ENCODE measurements around the gene PANK1. TPM values are rescaled to one million over a fixed set of nuclear protein-coding genes. Genes with fewer than 3 reads are reported as not detected.

PANK1 gene
- total and polyA plus RNA-seq, 2 of the 8 experiments (the other 6 are each of a cell fraction or from before 2014, with no cell fraction given) = 18.5 to 40.4 TPM

DNA sequence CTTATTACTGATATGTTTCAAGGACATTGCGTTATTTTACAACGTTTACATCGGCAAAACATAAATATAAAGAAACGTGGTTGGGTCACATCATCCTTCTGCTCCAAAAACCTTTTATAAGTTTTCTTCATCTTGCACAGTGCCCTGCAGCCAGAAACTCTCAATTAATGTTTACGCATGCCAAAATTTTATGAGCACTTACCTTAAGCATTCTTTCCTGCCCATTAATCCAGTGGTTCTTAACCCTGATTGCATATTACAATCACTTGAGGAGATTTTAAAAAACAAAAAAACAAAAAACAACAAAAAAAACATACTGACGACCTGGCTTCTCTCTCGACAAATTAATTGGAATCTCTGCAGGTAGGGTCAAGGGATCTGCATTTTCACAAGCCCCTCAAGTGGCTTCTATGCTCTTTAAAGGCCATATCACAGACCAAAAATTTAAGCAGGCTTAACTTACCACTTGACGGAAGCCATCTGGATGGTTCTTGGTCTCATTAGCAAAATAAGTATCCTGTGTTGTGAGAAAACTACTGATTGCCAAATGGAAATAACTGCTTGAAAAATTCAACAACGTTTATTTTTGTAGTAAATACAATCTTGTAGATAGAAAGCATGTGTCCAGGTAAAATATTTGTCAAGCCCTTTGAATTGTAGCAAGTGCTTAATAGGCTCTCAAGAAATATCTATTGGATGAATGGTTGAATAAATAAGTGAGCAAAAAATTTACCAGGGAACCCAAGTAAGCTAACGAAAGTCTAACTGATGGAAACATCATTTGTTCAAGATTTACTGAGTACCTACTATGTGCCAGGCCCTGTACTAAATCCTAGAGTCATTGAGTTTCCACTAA, 78.7 kb downstream of the PANK1 start:
- peaks cover 0 to 14% (median 5%) of the 10 kb centered on the region in 4 experiments; a peak in 3 of 7 replicates for H3K4me1 ChIP-seq (replicated peaks in 1 of 4; ENCODE audit: control insufficient read depth in 3 of 4, insufficient read depth in 4 of 4, low read length in 3 of 4)
- no peak overlapping the region for H4K8ac ChIP-seq (ENCODE audit: extremely low read depth, insufficient read depth, low read length)
- no peak overlapping the region for H3K14ac ChIP-seq (ENCODE audit: insufficient read length)
- H3K56ac ChIP-seq (replicated peaks; ENCODE audit: insufficient read length, low read depth, low read length) = no peak overlapping the region
- H2BK20ac ChIP-seq (ENCODE audit: low read length) = no peak overlapping the region
- H2BK120ac ChIP-seq (replicated peaks; ENCODE audit: low read depth, low read length) = no peak overlapping the region
- no peaks in the 10 kb centered on the region for H3K79me1 ChIP-seq (ENCODE audit: low read depth, low read length)
- H3K23ac ChIP-seq (ENCODE audit: insufficient read length) = no peak overlapping the region
- no peak overlapping the region for H2BK15ac ChIP-seq (ENCODE audit: low read length)
- no peak overlapping the region for H3K9ac ChIP-seq (replicated peaks in 1 of 4; ENCODE audit: extremely low read depth in 1 of 4, low read depth in 3 of 4, low read length in 3 of 4)
- H3K27ac ChIP-seq (ENCODE audit: low read depth, low read length) = no peak overlapping the region
- H4K5ac ChIP-seq (ENCODE audit: insufficient read length, low read depth, low read length) = no peak overlapping the region
- CTCF ChIA-PET (ENCODE audit: partially characterized antibody) = interaction anchor here (0.6 to 2.4 kb wide), 6 partner anchors 7 to 597 kb away, joined by 3 to 8 read pairs (median 3); no protein-coding TSS in a partner anchor
- POLR2A ChIA-PET (ENCODE audit: partially characterized antibody) = no interaction called here
- H3K27me3 ChIP-seq (replicated peaks in 1 of 4; ENCODE audit: control insufficient read depth in 3 of 4, extremely low read depth in 1 of 4, insufficient read depth in 3 of 4, low read length in 3 of 4) = no peaks in the 10 kb centered on the region
- H2BK5ac ChIP-seq (ENCODE audit: low read depth, low read length) = no peak overlapping the region
- no peak overlapping the region for H2BK12ac ChIP-seq (ENCODE audit: low read depth, low read length)
- TF ChIP-seq CEBPB (IDR thresholded peaks at IDR 0.05; ENCODE audit: low read depth, low read length) (no peak), CTBP2 (IDR thresholded peaks at IDR 0.05; ENCODE audit: borderline replicate concordance, insufficient read depth, insufficient read length, low read length) (no peak), FOSL1 (IDR thresholded peaks at IDR 0.05; ENCODE audit: insufficient read depth, low read depth, low read length) (no peak)
- H4K91ac ChIP-seq (replicated peaks; ENCODE audit: insufficient read length, low read length) = no peak overlapping the region
- H2AFZ ChIP-seq (ENCODE audit: low read length) = no peak overlapping the region
- no peaks in the 10 kb centered on the region for H3K9me3 ChIP-seq (ENCODE audit: insufficient read depth in 2 of 2, low read depth in 1 of 2, low read length in 1 of 2)
- H3K79me2 ChIP-seq (ENCODE audit: control insufficient read depth in 1 of 2, insufficient read depth in 2 of 2, low read length in 2 of 2) = no peaks in the 10 kb centered on the region
- no peaks in the 10 kb centered on the region for H3K23me2 ChIP-seq (ENCODE audit: low read depth, low read length)
- DNase-seq (ENCODE audit: low read depth in 1 of 2, low spot score in 2 of 2) (no peak), FAIRE-seq (peak; percentile 28)
- no peak overlapping the region for H3K4me3 ChIP-seq (ENCODE audit: extremely low read depth in 1 of 4, insufficient read depth in 2 of 4, low read depth in 3 of 4, low read length in 4 of 4)
- no peak overlapping the region for H3K4ac ChIP-seq (replicated peaks; ENCODE audit: insufficient read length, low read depth, low read length)
- H4K20me1 ChIP-seq (replicated peaks in 1 of 2; ENCODE audit: control insufficient read depth in 1 of 2, insufficient read depth in 2 of 2, low read length in 2 of 2) = no peaks in the 10 kb centered on the region
- WGBS, 2 experiments (ENCODE audit: extremely low coverage in 1 of 2, insufficient coverage in 1 of 2, insufficient read length in 1 of 2, insufficient replicate concordance in 2 of 2, low coverage in 1 of 2, low lambda C conversion rate in 2 of 2, missing lambda C conversion rate in 1 of 2) = 85% methylated on average over 10 of the region's 10 CpGs; no CpG with 5 or more reads in 1 of the 2 experiments
- H3K18ac ChIP-seq (ENCODE audit: extremely low read depth, low read length) = no peak overlapping the region
- H3K36me3 ChIP-seq (ENCODE audit: control insufficient read depth in 2 of 4, insufficient read depth in 4 of 4, low read length in 3 of 4) = no peaks in the 10 kb centered on the region
- H3K4me2 ChIP-seq (ENCODE audit: insufficient read depth in 1 of 2, low read depth in 2 of 2, low read length in 2 of 2) = no peak overlapping the region
- H2AK5ac ChIP-seq (ENCODE audit: low read depth, low read length) = no peak overlapping the region

Measured in H1 (cell line).